Medulla oblongata (tissue), 1 donor: Measurements from ENCODE around the gene PRAC2.

ENCODE experiments used
- DNase-seq: peaks from one replicate; pipeline ENCODE4 v3.0.0-alpha.2; 2015; ENCODE audit errors: extremely low spot score

The PRAC2 gene

DNA sequence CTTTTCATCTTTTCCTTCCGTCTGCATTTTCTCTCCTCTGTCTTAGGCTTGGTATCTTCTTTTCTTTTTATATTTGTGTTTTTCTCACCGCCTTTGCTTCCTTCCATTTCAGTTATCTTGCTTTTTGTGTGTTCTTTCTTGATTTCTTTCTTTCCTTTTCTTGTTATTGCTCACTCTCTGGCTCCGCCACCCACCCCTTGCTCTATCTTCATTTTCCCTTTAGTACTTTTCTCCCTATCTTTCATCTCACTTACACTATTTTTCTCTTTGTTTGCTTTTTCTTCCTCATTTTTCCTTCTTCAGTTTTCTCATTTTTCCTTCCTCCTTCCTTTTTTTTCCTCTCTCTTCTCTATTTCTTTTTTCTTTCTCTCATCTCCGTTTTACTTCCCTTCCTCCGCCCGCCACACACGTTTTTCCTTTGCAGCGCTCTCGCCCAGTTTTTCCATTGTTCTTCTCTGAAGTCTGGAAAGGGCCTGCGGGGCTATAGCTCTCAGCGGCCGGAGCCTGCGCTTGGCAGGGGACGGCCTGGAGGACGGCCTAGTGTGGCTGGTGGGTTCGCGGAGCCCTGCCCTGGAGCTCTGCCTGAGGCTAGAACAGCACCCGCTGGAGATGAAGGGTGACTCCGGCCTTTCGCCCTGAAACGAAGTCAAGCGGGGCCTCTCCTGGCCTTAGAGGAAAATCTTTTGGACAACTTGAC lies 10.8 kb downstream of the PRAC2 start:
- no peak for DNase-seq

DNA sequence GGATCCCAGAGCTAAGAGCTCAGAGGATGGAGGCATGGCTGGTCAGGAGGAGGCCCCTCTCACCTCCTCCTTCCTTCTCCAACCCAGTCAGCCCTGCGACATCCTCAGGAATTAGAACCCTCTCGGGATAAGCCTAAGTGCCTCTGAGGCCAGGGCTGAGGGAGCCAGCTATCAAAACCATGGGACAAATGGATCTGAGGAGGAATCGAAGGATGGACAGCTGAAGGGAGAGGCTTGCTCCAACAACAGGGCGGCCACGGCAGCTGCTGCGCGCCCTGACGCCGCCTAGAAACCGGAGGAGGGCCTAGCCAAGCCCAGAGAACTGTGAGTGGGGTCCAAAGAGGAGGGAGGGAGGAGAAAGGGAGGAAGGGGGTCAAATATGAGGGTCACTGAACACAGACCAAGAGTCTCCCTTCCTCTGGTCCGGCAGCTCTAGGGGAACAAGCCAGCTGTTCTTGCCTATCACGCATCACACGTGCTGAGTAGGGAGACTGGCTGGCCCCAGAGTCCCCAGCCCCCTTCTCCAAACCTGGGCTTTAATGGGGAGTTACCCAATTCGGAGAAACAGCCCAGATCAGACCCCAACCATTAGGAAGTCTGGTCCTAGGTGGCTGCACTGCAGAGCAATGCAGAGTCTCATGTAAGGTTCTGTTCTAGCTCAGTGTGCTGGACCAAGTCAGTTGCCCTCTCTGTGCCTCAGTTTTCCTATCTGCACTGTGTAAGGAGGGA lies 11.5 kb downstream of the PRAC2 start:
- no peak for DNase-seq

DNA sequence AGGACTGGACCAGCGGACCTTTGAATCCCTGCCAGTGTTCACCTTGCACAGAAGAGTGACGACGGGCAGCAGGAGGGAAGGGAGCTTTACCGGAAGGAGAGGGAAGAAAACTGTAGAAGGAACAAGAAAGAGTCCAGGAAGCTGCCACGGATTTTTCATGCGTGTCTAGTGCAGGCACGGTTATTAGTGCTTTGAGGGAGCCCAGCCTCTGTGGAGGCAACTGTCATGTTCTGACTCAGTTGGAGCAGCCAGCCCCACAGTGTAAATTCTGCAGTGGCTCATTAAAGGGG lies 12.0 kb downstream of the PRAC2 start:
- no peak for DNase-seq

DNA sequence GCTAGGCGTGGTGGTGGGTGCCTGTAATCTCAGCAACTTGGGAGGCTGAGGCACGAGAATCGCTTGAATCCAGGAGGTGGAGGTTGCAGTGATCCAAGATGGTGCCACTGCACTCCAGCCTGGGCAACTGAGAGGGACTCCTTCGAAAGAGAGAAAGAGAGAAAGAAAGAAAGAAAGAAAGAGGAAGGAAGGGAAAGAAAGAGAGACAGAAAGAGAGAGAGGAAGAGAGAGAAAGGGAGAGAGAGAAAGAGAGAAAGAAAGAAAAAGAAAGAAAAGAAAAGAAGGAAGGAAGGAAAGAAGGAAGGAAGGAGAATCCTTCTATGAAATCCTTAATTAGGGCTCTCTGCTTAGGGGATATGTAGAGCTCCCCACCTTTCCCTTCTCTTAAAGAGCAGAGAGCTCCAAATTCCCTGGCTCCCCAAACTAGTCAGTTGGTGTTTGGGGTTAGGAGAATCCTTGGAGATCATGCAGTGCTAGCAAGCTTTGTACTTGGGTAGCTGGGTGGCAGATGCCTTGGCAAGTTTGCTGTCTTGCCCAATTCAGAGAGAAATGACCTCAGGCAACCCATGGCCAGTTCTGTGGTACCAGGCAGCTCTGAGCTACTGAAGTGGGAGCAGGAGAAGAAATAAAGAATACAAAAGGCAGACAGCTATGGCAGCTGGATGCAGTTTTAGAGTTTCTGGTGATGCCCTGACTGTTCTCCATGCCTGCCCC lies 14.5 kb downstream of the PRAC2 start:
- no peak for DNase-seq

DNA sequence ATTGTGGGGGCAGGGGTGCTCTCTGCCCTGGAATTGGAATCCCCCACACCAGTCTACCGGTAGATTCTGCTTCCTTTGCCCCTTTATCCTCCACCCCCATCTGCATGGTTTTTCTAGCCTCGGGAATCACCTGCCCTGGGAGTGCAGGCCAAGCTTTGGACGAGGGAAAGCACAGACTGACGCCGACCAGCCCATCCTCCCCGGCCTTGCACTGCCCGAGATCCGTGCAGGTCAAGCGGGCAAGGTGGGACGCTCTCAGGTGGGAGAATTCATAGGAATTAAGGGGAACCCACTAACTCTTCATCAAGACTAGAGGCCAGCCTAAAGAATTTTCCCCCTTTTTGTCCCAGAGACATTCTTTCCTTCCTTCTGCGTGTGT lies 15.4 kb downstream of the PRAC2 start:
- no peak for DNase-seq

DNA sequence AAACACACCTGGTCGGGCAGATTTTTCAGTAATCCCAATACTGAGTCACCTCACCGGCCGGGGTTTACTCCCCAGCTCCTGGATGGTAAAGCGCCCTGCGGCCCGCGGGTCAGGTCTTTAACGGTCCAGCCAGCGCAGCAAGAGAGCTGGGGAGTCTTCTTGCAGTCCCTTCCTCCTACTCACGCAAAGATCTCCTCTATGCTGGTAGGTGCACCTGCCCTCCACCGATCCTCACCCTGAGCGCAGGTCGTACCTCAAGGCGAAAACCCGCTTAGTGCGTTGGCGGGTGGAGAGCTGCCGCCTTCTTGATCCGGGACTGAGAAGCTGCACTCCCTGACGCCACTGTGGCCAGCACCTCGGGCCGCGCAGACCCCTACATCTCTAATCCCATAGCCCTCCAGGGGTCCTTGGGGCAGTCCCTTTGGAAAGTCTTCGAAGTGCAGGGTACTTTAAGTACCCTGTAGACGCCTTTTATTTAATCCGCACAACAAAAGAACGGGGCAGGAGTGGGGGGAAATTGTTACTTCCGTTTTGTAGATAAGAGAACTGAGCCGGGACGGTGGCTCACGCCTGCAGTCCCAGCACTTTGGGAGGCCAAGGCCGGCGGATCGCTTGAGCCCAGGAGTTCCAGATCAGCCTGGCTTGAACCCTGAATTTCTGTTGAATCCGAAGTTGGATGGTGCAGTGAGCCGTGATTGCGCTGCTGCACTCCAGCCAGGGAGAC lies 16.0 kb downstream of the PRAC2 start:
- DNase-seq = no peak

DNA sequence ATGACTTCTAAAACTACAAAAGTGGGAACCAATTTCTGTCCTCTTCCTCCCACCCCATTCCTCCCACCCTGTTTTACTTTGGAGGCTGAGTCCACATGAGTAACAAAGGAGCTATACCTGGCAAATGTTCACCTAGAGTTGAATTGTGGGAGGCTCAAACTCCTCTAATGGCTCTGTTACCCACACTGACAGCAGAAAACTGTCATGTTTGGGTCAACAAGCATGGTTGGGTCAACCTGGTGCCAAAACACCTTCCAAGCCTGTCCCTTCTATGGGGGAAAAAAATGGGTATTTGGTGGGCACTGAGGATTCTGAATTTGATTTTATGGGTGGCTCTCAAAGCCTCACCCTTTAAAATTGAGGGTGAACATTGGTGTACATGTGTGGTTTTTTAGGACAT lies 17.6 kb downstream of the PRAC2 start:
- no peak for DNase-seq

DNA sequence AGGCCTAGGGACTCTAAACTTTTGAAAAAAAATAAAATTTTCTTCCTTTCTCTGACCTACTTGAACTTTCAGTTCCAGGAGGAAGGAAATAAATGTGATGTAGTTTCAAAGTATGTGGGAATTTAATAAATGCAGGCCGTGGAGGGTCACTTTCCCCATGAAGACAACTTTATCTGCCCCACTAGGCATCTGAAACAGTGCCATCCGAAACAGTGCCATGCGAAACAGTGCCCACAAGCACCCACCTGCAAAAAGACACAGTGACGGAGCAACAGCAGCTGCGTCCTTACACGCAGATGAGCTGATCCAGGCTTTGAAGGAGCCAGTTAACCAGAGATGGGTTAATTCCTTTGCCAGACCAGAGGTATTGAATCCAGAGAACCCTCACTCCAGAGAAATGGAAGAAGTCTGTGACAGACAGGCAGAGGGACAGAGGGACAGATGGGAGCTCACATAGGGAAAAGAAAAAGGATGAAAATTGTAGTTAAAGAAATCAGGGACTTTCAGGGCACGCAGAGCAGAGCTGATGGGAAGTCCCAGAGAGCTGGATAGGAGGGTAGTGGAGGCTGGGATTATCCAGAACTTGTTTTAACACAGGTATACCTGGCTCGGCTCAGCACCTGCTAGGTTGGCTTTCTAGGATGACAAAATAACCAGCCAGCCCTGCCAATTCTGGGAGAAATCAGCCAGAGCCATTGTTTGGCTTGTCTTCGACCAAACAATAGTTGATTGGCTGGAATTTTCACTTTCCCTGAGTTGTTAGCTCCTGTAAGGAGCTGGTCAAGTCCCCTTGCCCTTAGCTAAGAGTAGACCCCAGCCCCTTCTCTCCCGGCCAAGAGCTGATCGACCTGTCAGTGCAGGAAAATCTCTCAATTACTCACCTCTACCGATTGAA lies 22.6 kb downstream of the PRAC2 start:
- no peak for DNase-seq

DNA sequence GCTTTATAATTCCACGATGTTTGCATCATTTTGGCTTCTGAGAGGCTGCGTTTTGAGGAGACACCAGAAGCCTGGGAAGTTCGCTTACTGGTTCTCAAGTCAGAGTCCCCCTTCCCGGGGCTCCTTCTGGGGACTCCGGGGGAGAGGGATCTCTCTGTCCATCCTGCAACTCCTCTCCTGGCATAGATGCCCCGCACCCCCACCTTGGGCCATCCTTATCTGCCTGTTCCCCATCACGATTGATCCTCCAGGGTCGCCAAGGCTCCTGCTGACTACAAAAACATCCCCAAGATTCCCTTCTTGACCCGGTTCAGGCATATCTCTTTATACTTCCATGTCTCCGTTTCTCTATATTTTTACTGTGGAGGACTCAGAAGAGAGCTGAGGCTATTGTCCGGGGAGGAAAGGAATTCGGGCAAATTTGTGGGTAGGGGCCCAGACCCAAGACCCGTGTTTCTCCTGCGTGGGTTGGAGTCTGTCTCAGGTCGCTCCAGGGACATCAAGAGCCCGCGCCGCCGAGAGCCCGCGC lies 24.0 kb downstream of the PRAC2 start:
- DNase-seq = no peak

DNA sequence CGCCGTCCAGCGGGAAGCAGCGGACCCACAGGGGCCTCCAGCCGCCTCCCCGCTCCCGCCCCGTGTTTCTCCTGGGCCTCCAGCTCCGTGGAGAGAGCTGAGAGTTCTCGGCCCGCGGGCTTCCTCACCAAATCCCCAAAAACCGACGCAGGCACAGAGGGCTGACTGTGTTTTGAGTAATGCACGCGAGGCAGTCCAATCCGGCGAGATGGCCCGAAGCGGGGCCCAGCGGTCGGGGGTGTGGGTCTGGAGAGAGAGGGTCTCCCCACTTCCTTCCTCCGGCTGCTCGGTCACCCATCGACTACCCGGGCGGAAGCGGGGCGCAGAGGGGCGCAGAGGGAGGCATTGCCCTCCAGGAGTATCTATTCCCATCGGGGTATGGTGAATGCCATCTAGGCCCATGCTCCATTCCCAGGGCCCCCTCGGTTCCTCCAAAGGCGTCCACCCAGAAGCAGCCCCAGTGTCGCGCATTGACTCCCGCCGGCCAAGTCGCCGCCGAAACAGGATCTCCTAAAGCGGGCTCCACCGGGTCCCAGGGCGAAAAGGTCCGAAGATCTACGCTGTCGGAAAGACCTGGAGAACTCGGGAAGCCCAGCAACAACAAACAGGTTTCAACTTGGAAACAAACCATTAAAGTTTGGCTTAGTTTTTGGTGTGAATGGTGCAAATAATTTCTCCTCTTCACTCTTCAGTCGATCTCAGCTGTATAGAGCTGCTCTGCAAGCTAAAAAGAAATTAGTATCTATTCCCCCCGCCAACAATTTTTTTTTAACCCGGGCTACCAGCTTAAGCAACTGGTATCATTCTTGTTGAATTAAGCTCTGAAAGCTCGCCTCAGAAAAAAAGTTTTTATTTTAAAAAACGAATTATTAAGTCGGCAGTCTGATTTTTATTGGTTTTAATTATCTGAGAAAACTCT lies 24.7 kb downstream of the PRAC2 start:
- DNase-seq = no peak

DNA sequence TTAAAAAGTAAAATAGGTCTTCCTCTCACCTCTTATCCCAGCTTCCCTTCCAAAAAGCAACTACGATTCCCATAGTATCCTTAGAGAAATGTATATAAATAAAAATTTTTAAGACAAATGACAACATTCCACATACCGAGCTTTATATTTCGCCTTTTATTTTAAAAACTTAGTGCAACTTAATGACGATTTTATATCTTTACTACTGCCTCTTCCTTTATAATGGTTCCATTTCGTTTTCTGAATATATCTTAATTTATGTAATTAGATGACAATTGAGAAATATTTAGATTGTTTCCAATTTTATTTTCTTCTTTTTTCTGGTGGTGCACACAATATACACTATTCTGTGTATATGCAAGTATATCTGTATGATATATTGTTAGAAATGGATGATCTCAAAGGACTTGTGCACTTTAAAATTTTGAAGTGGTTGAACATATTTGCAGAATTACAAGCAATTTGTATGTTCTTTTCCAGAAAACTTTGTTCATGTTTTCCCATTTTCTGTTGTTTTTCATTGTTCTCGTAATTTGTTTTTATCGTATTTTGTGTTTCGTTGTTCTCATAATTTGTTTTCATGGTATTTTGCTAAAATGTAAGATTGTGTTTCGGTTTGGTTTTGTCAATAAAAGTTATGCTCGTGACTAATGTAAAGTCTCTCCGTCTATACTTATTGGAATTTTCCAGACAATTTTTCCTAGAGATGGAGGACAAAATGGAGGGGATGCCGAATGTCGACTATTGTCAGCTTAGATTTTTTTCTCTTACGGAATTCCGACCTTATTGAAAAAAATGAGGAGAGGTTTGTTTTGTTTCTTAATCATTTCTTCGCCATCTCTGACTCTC lies 26.0 kb downstream of the PRAC2 start:
- DNase-seq = no peak

DNA sequence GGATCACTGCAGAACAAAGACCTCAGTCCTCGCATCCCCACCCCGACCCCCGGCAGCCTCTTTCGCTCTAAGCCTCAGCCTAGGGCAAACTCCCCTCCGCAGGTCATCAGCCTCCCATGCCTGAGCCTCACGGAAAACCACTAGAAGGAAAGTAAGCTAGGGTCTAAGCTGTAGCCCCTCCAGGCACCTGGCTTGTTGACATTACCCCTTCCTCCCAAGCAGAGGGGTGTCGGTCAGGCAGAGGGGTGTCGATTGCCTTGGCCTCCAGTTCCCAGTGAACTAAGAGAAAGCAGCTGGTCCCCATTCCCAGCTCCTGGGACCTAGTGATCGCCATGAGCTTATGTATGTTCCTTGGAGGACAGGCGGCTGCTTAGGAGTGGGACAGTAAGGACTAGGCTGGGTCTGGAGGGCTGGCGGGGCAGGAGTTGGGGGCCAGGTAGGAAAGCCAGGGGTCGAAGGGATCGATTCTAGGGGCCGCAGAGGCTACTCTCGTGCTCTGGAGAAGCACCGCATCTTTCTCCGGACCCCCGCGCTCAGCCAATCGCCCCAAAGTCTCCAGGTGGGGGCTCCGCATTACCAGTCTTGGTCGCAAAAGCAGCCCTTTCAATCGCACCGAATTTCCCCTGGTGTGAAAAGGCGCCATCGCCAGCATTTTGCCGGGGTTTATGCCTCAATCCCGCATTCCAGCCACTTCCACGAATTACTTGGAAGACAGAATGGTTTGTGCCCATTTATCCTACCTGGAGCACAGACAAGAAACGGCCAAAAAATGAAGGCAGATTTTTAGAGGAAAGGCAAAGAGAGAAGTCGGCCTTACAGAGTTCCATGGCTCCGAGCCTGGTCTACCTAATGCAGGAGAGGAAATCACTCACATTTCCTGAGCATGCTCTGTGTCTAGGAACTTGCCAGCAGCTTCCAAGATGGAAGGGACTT lies 26.9 kb downstream of the PRAC2 start:
- no peak for DNase-seq

DNA sequence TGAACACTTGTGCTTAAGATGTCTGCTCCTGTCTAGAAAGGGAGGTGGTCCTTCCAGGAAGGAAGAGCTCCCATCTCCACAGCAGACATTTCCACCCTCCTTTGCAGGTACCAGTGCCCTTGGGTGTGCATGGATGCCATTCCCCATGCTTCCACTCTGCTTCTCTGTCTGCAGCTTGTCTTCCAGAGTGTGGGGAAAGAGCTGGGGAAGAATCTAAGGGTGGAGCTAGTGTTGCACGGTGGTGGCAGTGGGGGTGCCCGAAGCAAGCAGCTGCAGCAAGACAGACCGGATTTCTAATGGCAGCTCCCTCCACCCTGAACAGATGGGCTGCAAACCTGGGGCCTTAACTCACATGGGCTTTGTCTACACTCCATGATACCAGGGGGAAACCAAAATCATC lies 28.2 kb downstream of the PRAC2 start:
- no peak for DNase-seq

DNA sequence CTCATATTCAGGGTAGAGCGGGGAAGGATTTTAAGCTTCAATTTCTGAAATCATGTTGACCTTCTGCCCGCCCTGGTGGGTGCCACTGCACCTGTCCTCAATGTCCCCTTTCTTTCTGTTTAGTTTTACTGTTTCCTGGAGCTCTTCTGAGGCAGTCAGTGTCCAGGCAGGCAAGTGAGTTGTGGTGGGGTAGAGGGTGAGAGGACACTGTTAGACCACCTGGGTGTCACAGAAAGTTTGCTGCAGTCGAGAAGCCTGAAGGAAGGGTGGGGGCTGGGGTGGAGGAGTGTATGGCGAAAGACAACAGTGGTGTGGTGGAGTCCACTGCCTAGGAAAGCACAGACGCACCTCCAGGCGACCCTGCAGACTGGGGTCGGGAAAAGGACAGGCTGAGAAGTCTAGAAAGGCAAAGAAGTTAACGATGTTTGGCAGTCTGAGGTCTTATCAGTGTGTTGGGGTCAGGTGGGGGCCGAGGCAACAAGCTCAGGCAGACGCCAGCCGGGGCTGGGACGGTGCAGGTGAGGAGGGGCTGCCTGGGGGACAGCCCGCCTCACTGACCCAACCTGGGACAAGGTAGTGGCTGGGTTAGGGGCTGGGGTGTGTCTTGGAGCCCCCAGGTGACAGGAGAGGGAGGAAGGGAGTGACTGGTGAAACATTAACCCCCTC lies 28.9 kb downstream of the PRAC2 start:
- DNase-seq = no peak

DNA sequence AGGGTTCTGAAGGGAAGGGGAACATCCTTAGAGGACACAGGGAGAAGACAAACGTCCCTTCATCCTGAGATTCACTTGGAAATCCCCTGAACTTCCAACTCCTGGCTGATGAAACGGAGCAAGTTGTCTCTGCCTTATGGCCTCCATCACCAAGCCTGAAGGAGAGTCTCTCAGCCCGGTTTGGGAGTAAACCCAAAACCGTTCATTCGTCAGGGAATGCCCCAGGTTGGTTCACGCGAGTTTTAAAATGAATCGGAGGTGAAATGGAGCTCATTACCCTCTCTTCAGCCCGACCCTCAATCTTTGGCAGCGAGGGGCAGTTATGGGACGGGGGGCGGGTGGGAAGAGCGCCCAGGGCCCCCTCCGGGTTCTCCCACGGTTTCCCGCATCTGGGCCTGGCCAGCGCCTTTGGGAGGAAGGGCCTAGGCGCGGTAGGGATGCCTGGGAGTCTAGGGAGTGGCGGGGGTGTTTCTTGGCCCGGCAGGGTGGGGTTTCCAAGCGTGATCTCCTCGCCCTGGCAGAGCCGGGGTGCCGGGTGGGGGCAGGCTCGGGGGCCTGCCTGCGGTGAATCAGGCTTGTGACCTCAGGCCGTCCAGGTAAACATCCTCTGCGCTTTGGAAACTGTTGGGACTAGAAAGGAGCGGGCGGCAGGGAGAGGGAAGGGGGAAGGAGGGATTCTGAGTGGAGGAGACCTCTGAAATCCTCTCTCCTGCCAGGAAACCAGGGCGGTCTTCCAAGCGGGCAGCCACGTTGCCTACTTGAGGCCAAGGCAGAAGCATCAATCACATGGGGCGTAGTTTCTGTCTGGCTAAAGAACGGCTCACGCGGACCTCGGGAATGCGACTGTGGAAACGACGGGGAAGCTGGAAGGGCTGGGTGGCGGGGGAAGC lies 29.7 kb downstream of the PRAC2 start:
- no peak for DNase-seq

DNA sequence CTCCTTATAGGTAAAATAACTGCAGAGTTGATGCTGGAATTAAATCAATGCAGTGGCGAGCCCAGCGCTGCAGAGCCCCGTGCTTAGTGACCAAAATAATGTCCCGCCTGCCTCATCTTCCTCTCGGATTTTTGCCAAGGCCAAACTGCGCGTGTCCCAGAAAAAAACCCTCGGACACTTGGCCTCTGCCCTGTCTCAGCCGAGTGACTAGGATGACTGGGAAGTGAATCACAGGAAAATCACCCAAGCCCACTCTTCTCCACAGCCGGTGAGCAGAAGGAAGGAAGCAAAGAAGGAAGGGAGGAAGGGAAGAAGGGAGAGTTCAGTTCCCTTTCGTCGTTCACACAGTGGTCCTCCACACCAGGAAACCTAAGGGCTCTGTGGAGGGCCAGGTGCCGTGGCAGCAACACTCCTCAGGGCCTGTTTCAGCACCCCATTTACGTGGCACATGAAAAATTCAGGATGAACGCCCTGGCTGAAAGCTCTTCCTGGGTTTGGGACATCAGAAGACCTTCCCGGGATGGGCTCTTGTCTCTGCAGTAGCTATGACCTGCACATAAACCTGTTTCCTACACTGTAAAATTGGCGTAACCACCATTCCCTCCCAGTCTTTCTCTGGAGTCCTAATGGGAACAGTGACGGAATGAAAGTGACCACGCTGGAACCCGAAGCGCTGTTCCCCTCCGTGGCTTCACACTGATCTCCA lies 31.0 kb downstream of the PRAC2 start:
- DNase-seq = no peak
